H9 (cell line): ENCODE measurements around the gene HDLBP. TPM values are rescaled to one million over a fixed set of nuclear protein-coding genes. Genes with fewer than 3 reads are reported as not detected.

ENCODE experiments used
- DNase-seq: peaks from one replicate; pipeline ENCODE4 v3.0.0-alpha.2; 2017
- H2AFZ ChIP-seq: one replicate; pipeline ENCODE4 v1.6.1; 2013; ENCODE audit warnings: mild to moderate bottlenecking, low read length, control low read depth, moderate library complexity
- H2AK5ac ChIP-seq: 2 replicates; pipeline ENCODE4 v1.6.1; 2013; ENCODE audit warnings: low read length, control low read depth, mixed read lengths; ENCODE audit not compliant: insufficient read length
- H2BK120ac ChIP-seq: one replicate; pipeline ENCODE4 v1.6.1; 2013; ENCODE audit warnings: low read depth, mild to moderate bottlenecking, low read length, control low read depth, inconsistent platforms; ENCODE audit not compliant: poor library complexity, severe bottlenecking
- H2BK12ac ChIP-seq: 2 replicates; pipeline ENCODE4 v1.6.1; 2013; ENCODE audit warnings: low read length, control low read depth, mixed read lengths, low read depth; ENCODE audit not compliant: insufficient read length
- H2BK15ac ChIP-seq: 2 replicates; pipeline ENCODE4 v1.6.1; 2013; ENCODE audit warnings: low read depth, low read length, control low read depth
- H2BK20ac ChIP-seq: one replicate; pipeline ENCODE4 v1.6.1; 2013; ENCODE audit warnings: low read depth, mild to moderate bottlenecking, low read length, control low read depth, inconsistent platforms; ENCODE audit not compliant: poor library complexity, severe bottlenecking
- H2BK5ac ChIP-seq: 2 replicates; pipeline ENCODE4 v1.6.1; 2013; ENCODE audit warnings: low read length, control low read depth, mixed read lengths; ENCODE audit not compliant: insufficient read length
- H3K14ac ChIP-seq: 2 replicates; pipeline ENCODE4 v1.6.1; 2013; ENCODE audit warnings: low read length, control low read depth; ENCODE audit not compliant: insufficient read depth
- H3K18ac ChIP-seq: 2 replicates; pipeline ENCODE4 v1.6.1; 2013; ENCODE audit warnings: low read depth, mild to moderate bottlenecking, mixed read lengths, low read length, control low read depth; ENCODE audit not compliant: insufficient read length
- H3K23ac ChIP-seq: 2 replicates; pipeline ENCODE4 v1.6.1; 2013; ENCODE audit warnings: low read length, control low read depth, mixed read lengths, low read depth; ENCODE audit not compliant: insufficient read length
- H3K23me2 ChIP-seq: 2 replicates; pipeline ENCODE4 v1.6.1; 2013; ENCODE audit warnings: low read depth, mild to moderate bottlenecking, mixed read lengths, low read length, control low read depth; ENCODE audit not compliant: insufficient read length, poor library complexity, severe bottlenecking
- H3K27ac ChIP-seq: 2 replicates; pipeline ENCODE4 v1.5.1; 2013; ENCODE audit warnings: low read length, control low read depth, mixed read lengths, low read depth; ENCODE audit not compliant: insufficient read length
- H3K27me3 ChIP-seq: 2 replicates; pipeline ENCODE4 v1.6.1; 2013; ENCODE audit warnings: low read length, control low read depth, inconsistent platforms; ENCODE audit not compliant: insufficient read depth
- H3K4ac ChIP-seq: 2 replicates; pipeline ENCODE4 v1.6.1; 2013; ENCODE audit warnings: low read depth, mild to moderate bottlenecking, control low read depth, inconsistent platforms, low read length, moderate library complexity
- H3K4me1 ChIP-seq: 2 replicates; pipeline ENCODE4 v1.6.1; 2013; ENCODE audit warnings: low read length, control low read depth, inconsistent platforms; ENCODE audit not compliant: insufficient read depth
- H3K4me2 ChIP-seq: 2 replicates; pipeline ENCODE4 v1.6.1; 2013; ENCODE audit warnings: low read length, control low read depth, mixed read lengths; ENCODE audit not compliant: insufficient read length, insufficient read depth
- H3K56ac ChIP-seq: 2 replicates; pipeline ENCODE4 v1.6.1; 2013; ENCODE audit warnings: low read depth, mild to moderate bottlenecking, mixed read lengths, low read length, control low read depth; ENCODE audit not compliant: insufficient read length
- H3K79me1 ChIP-seq: 2 replicates; pipeline ENCODE4 v1.6.1; 2013; ENCODE audit warnings: low read depth, mild to moderate bottlenecking, moderate library complexity, low read length, control low read depth, inconsistent platforms; ENCODE audit not compliant: insufficient read depth, poor library complexity, severe bottlenecking
- H3K79me2 ChIP-seq: 2 replicates; pipeline ENCODE4 v1.6.1; 2013; ENCODE audit warnings: low read length, control low read depth, inconsistent platforms; ENCODE audit not compliant: insufficient read depth
- H3K9ac ChIP-seq: 2 replicates; pipeline ENCODE4 v1.6.1; 2013; ENCODE audit warnings: low read length, control low read depth, mixed read lengths; ENCODE audit not compliant: insufficient read length; ENCODE audit errors: extremely low read depth
- H3K9me3 ChIP-seq: one replicate; pipeline ENCODE4 v1.6.1; 2013; ENCODE audit warnings: low read depth, low read length, inconsistent platforms; ENCODE audit not compliant: control insufficient read depth
- H3T11ph ChIP-seq: one replicate; pipeline ENCODE4 v1.6.1; 2013; ENCODE audit warnings: mild to moderate bottlenecking, low read length, control low read depth, inconsistent platforms
- H4K20me1 ChIP-seq: one replicate; pipeline ENCODE4 v1.6.1; 2013; ENCODE audit not compliant: control insufficient read depth, insufficient read length, insufficient read depth
- H4K5ac ChIP-seq: 2 replicates; pipeline ENCODE4 v1.6.1; 2013; ENCODE audit warnings: low read depth, mild to moderate bottlenecking, mixed read lengths, low read length, control low read depth; ENCODE audit not compliant: insufficient read length
- H4K8ac ChIP-seq: replicated peaks from 2 replicates; pipeline ENCODE4 v1.6.1; 2013; ENCODE audit warnings: low read length, control low read depth, mixed read lengths, low read depth; ENCODE audit not compliant: insufficient read length
- H4K91ac ChIP-seq: 2 replicates; pipeline ENCODE4 v1.6.1; 2013; ENCODE audit warnings: low read depth, mild to moderate bottlenecking, moderate library complexity, mixed read lengths, low read length, control low read depth; ENCODE audit not compliant: insufficient read length
- H3K27ac Mint-ChIP-seq, 3 experiments: 2 replicates in 2 of 3; 3 replicates in 1 of 3; pipeline ENCODE4 v1.8.0; 2020 to 2021; ENCODE audit warnings: mixed read lengths in 3 of 3, mild to moderate bottlenecking in 1 of 3, moderate library complexity in 1 of 3
- H3K27me3 Mint-ChIP-seq: 2 replicates; pipeline ENCODE4 v1.8.0; 2021; ENCODE audit warnings: low read depth, mild to moderate bottlenecking, moderate library complexity, mixed read lengths
- H3K36me3 Mint-ChIP-seq, 3 experiments: 2 replicates in 2 of 3; 3 replicates in 1 of 3; pipeline ENCODE4 v1.8.0; 2020 to 2021; ENCODE audit warnings: low read depth in 3 of 3, mixed read lengths in 3 of 3; ENCODE audit not compliant: insufficient read depth in 1 of 3
- H3K4me1 Mint-ChIP-seq, 2 experiments: 2 replicates each; pipeline ENCODE4 v1.8.0; 2020; ENCODE audit warnings: mixed read lengths in 2 of 2
- H3K4me3 Mint-ChIP-seq, 2 experiments: 2 replicates in 1 of 2; 3 replicates in 1 of 2; pipeline ENCODE4 v1.8.0; 2020 to 2021; ENCODE audit warnings: mild to moderate bottlenecking in 2 of 2, mixed read lengths in 2 of 2, moderate library complexity in 1 of 2
- H3K9me3 Mint-ChIP-seq, 2 experiments: 2 replicates in 1 of 2; 3 replicates in 1 of 2; pipeline ENCODE4 v1.8.0; 2020; ENCODE audit warnings: mild to moderate bottlenecking in 2 of 2, mixed read lengths in 2 of 2, moderate library complexity in 1 of 2
- WGBS: extraction: QIAGEN DNeasy Blood & Tissue Kit; methylation state at CpG from one replicate; pipeline ENCODE4 v1.1.7; 2013; ENCODE audit warnings: missing lambda C conversion rate, low lambda C conversion rate, mixed read lengths; ENCODE audit not compliant: insufficient read length; ENCODE audit errors: extremely low coverage; 5-methylcytosine and 5-hydroxymethylcytosine counted together
- total RNA-seq: library from RNA; stranded (reverse); gene quantifications from 2 replicates; pipeline ENCODE4 v1.2.1, GENCODE V29; 2021
- TF ChIP-seq, protein P1 (sequence below): fragments of 200-600 bp; sonication (generic); conservative IDR thresholded peaks from 3 replicates; pipeline ENCODE4 v1.8.0; 2021; ENCODE audit warnings: antibody characterized with exemption, mild to moderate bottlenecking

HDLBP gene
- total RNA-seq, 1 experiment from 2014 or later = 364 TPM

GRCh38 chr2:241273210-241274020 lies 42.1 kb downstream of the HDLBP start:
- Histone ChIP-seq H3K9me3 (no peaks in the 10 kb centered on the region), H3K4ac (no peak overlapping the region), H3K14ac (no peak overlapping the region), H2BK5ac (no peak overlapping the region), H3K4me2 (peak overlapping the region; percentile 60), H3K9ac (peak overlapping the region; percentile 16), H2BK12ac (no peak overlapping the region), H2AFZ (no peak overlapping the region), H3K79me1 (peaks cover 11% of the 10 kb centered on the region), H3K18ac (no peak overlapping the region), H3T11ph (no peak overlapping the region), H2AK5ac (no peak overlapping the region), H3K56ac (no peak overlapping the region), H2BK15ac (no peak overlapping the region), H4K91ac (no peak overlapping the region), H2BK20ac (no peak overlapping the region), H3K23me2 (peaks cover 6% of the 10 kb centered on the region), H3K79me2 (peaks cover 15% of the 10 kb centered on the region; the same call in 1 of the 2 replicates), H2BK120ac (no peak overlapping the region), H3K27me3 (no peaks in the 10 kb centered on the region), H4K20me1 (peaks cover 2% of the 10 kb centered on the region), H4K5ac (no peak overlapping the region), H3K23ac (no peak overlapping the region), H3K27ac (no peak overlapping the region), H3K4me1 (no peaks in the 10 kb centered on the region; the same call in 1 of the 2 replicates), H4K8ac (no peak overlapping the region)
- TF ChIP-seq, protein P1, sequence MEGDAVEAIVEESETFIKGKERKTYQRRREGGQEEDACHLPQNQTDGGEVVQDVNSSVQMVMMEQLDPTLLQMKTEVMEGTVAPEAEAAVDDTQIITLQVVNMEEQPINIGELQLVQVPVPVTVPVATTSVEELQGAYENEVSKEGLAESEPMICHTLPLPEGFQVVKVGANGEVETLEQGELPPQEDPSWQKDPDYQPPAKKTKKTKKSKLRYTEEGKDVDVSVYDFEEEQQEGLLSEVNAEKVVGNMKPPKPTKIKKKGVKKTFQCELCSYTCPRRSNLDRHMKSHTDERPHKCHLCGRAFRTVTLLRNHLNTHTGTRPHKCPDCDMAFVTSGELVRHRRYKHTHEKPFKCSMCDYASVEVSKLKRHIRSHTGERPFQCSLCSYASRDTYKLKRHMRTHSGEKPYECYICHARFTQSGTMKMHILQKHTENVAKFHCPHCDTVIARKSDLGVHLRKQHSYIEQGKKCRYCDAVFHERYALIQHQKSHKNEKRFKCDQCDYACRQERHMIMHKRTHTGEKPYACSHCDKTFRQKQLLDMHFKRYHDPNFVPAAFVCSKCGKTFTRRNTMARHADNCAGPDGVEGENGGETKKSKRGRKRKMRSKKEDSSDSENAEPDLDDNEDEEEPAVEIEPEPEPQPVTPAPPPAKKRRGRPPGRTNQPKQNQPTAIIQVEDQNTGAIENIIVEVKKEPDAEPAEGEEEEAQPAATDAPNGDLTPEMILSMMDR = no peak
- Mint-ChIP-seq H3K27me3 (no peaks in the 10 kb centered on the region), H3K4me3 (peak overlapping the region; percentile 64 to 82), H3K9me3 (no peaks in the 10 kb centered on the region; a peak in 1 of 5 replicates), H3K27ac (peak overlapping the region in 2 of 3 experiments; percentile 21 to 26; a peak in 1 of 7 replicates), H3K36me3 (peaks cover under 1 to 7% (median under 1%) of the 10 kb centered on the region in 3 experiments; a peak in 5 of 7 replicates), H3K4me1 (peaks cover 23 to 35% of the 10 kb centered on the region in 2 experiments)
- DNase-seq = peak; percentile 38
- WGBS = no CpG with 5 or more reads among the region's 21 CpGs
